ENCODE data around the gene ARL15. TPM values are rescaled to one million over a fixed set of nuclear protein-coding genes. Genes with fewer than 3 reads are reported as not detected.

The ARL15 gene
- total RNA-seq, 2 experiments from 2014 or later: 5.7 to 6.3 TPM

- CTCF ChIA-PET: interaction anchor here (1.1 kb wide), 1 partner anchor 57 kb away, joined by 3 read pairs; no protein-coding TSS in a partner anchor
Measured at GRCh38 chr5:54186912-54187445, 123.4 kb downstream of the ARL15 start.

GRCh38 chr5:54186108-54186507, 124.3 kb downstream of the ARL15 start:
- ATAC-seq: no peak
- Mint-ChIP-seq H3K9me3 (no peaks in the 10 kb centered on the region), H3K27ac (no peak overlapping the region), H3K27me3 (no peaks in the 10 kb centered on the region), H3K4me3 (no peak overlapping the region), H3K4me1 (ENCODE audit: low read depth) (no peaks in the 10 kb centered on the region), H3K36me3 (ENCODE audit: low read depth) (no peaks in the 10 kb centered on the region)
- intact Hi-C loops (cut with micrococcal nuclease): no loop called here
- no peak for TF ChIP-seq CTCF (IDR thresholded peaks at IDR 0.05)
- POLR2A ChIA-PET: interaction anchor here (0.6 kb wide), 1 partner anchor 232 kb away, joined by 3 read pairs; no protein-coding TSS in a partner anchor
- CTCF ChIA-PET: interaction anchor here (1.1 kb wide), 1 partner anchor 58 kb away, joined by 3 read pairs; no protein-coding TSS in a partner anchor
- DNase-seq: no peak

More at GRCh38 chr5:54186912-54187445, 123.4 kb downstream of the ARL15 start:
- H3K27ac Mint-ChIP-seq: no peak overlapping the region
- ATAC-seq (no peak), DNase-seq (no peak)
- POLR2A ChIA-PET: interaction anchor here (0.6 kb wide), 1 partner anchor 231 kb away, joined by 3 read pairs; no protein-coding TSS in a partner anchor
- no peaks in the 10 kb centered on the region for H3K4me1 Mint-ChIP-seq (ENCODE audit: low read depth)
- no peaks in the 10 kb centered on the region for H3K27me3 Mint-ChIP-seq
- intact Hi-C loops (cut with micrococcal nuclease): no loop called here
- no peaks in the 10 kb centered on the region for H3K9me3 Mint-ChIP-seq
- TF ChIP-seq CTCF (IDR thresholded peaks at IDR 0.05): no peak
- no peak overlapping the region for H3K4me3 Mint-ChIP-seq
- H3K36me3 Mint-ChIP-seq (ENCODE audit: low read depth): no peaks in the 10 kb centered on the region

GRCh38 chr5:54184806-54185205, 125.6 kb downstream of the ARL15 start:
- DNase-seq (no peak), ATAC-seq (no peak)
- no peak overlapping the region for H3K27ac Mint-ChIP-seq
- no peaks in the 10 kb centered on the region for H3K9me3 Mint-ChIP-seq
- no peaks in the 10 kb centered on the region for H3K4me1 Mint-ChIP-seq (ENCODE audit: low read depth)
- no peak overlapping the region for H3K4me3 Mint-ChIP-seq
- H3K27me3 Mint-ChIP-seq: no peaks in the 10 kb centered on the region
- no peaks in the 10 kb centered on the region for H3K36me3 Mint-ChIP-seq (ENCODE audit: low read depth)
- ChIA-PET CTCF (interaction anchor here (0.6 to 1.1 kb wide), 2 partner anchors 44 to 566 kb away, joined by 3 to 5 read pairs; no protein-coding TSS in a partner anchor), POLR2A (no interaction called here)
- no peak for TF ChIP-seq CTCF (IDR thresholded peaks at IDR 0.05)
- intact Hi-C loops (cut with micrococcal nuclease): no loop called here

- no peaks in the 10 kb centered on the region for H3K9me3 Mint-ChIP-seq
- peaks cover 10% of the 10 kb centered on the region for H3K4me1 Mint-ChIP-seq (ENCODE audit: low read depth)
- H3K4me3 Mint-ChIP-seq: no peak overlapping the region
- ATAC-seq (no peak), DNase-seq (no peak)
- H3K27me3 Mint-ChIP-seq: no peaks in the 10 kb centered on the region
- ChIA-PET POLR2A (no interaction called here), CTCF (no interaction called here)
- intact Hi-C loops (cut with micrococcal nuclease): no loop called here
- H3K27ac Mint-ChIP-seq: no peak overlapping the region
- no peak for TF ChIP-seq CTCF (IDR thresholded peaks at IDR 0.05)
- no peaks in the 10 kb centered on the region for H3K36me3 Mint-ChIP-seq (ENCODE audit: low read depth)
Measured at GRCh38 chr5:54180630-54181031, 129.7 kb downstream of the ARL15 start.

- CTCF ChIA-PET: interaction anchor here (1.0 to 1.3 kb wide), 2 partner anchors 15 to 43 kb away, joined by 3 read pairs; no protein-coding TSS in a partner anchor
- peaks cover 2% of the 10 kb centered on the region for H3K9me3 Mint-ChIP-seq
- no peaks in the 10 kb centered on the region for H3K36me3 Mint-ChIP-seq (ENCODE audit: low read depth)
- H3K27me3 Mint-ChIP-seq: no peaks in the 10 kb centered on the region
- DNase-seq (no peak), ATAC-seq (no peak)
- POLR2A ChIA-PET: no interaction called here
- no peak for TF ChIP-seq CTCF (IDR thresholded peaks at IDR 0.05)
- intact Hi-C loops (cut with micrococcal nuclease): no loop called here
- no peak overlapping the region for H3K4me3 Mint-ChIP-seq
- H3K4me1 Mint-ChIP-seq (ENCODE audit: low read depth): peaks cover 10% of the 10 kb centered on the region
- no peak overlapping the region for H3K27ac Mint-ChIP-seq
Measured at GRCh38 chr5:54178991-54179390, 131.4 kb downstream of the ARL15 start.

Measured in activated CD8-positive, alpha-beta T cell treated with anti-CD3 and anti-CD28 coated beads for 36 hours (primary cell).